ENCODE data around the gene TMPRSS7. TPM values are rescaled to one million over a fixed set of nuclear protein-coding genes. Genes with fewer than 3 reads are reported as not detected.

Gene TMPRSS7, protein sequence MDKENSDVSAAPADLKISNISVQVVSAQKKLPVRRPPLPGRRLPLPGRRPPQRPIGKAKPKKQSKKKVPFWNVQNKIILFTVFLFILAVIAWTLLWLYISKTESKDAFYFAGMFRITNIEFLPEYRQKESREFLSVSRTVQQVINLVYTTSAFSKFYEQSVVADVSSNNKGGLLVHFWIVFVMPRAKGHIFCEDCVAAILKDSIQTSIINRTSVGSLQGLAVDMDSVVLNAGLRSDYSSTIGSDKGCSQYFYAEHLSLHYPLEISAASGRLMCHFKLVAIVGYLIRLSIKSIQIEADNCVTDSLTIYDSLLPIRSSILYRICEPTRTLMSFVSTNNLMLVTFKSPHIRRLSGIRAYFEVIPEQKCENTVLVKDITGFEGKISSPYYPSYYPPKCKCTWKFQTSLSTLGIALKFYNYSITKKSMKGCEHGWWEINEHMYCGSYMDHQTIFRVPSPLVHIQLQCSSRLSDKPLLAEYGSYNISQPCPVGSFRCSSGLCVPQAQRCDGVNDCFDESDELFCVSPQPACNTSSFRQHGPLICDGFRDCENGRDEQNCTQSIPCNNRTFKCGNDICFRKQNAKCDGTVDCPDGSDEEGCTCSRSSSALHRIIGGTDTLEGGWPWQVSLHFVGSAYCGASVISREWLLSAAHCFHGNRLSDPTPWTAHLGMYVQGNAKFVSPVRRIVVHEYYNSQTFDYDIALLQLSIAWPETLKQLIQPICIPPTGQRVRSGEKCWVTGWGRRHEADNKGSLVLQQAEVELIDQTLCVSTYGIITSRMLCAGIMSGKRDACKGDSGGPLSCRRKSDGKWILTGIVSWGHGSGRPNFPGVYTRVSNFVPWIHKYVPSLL
- polyA plus RNA-seq (2013, experiment 1 of 2; ENCODE audit: insufficient read length): not detected
- not detected for polyA plus RNA-seq (2013, experiment 2 of 2; ENCODE audit: insufficient read length)

DNA sequence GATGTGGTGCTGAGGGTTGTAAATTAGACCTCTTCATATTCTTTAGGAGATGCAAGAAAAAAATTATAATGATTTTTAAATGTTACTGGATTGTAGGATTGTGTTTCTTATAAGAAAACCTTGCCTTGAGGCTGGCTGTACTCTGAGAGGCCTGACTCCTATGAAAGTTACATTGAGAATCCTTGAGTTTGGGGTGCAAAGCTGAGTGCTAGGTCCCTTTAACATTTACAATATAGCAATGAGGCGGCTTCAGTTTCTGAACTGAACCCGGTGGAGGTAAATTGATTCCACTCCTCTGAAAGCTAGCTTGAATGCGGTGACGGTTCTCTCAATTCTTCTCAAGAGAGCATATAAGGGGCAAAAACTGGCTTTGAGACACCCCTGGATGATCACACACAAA, at the start of gene TMPRSS7:
Gene TMPRSS7 (plus strand): TSS at position 301 of the 400 bp plus-strand sequence. CDS start 110 bp downstream, outside the sequence.
- DNase-seq: no peak

DNA sequence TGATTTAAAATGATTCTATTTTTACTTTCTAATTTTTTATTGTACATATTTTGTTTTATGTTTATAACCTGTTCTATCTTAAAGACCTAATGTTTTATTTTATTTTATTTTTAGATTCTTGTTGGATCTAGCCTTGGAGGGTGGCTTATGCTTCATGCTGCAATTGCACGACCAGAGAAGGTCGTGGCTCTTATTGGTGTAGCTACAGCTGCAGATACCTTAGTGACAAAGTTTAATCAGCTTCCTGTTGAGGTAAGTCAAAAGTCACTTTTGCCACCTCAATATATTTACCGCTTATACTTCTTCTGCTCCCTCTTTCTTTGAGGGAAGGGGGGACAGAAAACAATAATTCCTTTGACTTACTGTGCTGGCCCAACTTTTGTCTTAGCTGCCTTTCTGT, 47.7 kb upstream of the TMPRSS7 start:
- DNase-seq: no peak

DNA sequence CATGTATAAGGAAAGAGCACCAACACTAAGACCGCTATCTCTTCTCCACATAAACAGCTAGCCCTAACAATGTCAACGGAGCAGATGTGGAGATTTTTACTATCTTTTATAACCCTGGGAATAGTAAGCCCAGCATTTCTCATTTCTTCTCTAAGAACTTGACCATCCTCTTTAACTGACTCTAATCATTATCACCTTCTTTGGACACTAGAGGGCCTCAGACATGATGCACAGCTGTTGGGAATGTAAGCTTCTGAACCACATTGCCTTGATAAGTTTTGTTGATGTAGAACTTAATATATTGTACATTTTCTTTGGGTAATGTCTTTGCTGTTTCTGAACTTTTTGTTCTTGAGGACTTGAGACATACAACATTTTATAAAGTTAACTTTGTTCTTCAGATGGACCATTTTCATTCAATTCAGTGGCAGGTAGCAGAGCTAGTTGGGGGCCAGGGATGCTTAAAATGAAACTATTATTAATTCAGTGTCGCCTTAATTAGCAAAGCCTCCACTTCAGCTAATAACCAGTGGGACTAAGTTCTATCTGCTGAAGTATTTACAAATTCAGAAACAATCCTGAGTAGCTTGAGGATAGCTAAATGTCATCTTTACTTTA, 45.4 kb upstream of the TMPRSS7 start:
- DNase-seq: peak; percentile 67

DNA sequence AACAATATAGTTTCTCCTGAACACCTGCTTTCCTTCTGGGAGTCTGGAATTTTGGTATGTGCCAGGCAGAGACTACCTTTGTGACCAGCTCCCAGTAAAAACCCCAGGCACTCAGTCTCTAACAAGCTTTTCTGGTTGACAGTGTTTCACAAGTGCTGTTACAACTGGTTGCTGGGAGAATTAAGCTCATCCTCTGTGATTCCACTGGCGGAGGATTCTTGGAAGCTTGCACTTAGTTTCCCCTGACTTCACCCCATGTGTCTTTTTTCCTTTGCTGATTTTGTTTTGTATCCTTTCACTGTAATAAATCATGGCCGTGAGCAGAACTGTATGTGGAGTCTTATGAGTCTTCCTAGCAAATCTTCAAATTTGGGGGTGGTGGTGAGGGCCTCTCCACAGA, 41.5 kb upstream of the TMPRSS7 start:
- no peak for DNase-seq

DNA sequence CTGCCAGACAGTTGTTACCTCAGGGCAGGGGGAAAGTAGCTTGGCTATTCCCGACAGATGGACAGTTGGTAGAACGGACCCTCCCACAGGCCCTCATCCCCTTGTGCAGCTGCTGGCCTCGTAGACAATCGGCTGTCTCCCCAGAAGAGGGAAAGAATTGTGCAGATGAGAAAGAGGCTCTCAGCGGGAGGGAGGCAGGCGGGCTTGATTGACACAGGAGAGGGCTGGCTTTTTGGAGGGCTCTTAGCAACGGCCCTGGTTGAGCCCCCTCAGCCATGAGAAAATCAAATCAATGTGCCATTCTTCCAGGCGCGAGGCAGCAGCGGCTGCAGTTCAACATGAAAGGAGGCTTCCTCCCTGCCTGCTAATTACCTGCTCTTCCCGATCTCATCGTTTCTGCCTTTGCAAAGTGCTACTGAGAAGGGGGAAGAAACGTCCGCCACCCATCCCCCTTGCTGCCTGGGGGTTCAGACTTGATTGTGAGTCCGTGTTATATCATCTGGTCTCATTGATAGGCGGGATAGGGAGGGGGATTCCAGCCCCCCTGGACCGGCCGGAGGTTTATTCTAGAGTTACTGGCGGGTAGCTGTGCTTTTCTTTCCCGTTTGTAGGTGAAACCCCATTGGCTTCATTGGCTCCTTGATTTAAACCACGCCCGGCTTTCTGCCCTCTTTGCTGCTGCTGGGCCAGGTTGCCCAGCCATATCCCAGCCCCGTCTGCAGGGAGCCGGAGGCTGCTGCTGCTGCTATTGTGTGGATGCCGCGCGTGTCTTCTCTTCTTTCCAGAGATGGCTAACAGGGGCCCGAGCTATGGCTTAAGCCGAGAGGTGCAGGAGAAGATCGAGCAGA, 35.7 kb upstream of the TMPRSS7 start, which contains the start of gene TAGLN3:
Gene TAGLN3 (plus strand): TSS at position 287 of the 848 bp plus-strand sequence. CDS start 501 bp downstream, at position 788.
- DNase-seq: peak; percentile 15

DNA sequence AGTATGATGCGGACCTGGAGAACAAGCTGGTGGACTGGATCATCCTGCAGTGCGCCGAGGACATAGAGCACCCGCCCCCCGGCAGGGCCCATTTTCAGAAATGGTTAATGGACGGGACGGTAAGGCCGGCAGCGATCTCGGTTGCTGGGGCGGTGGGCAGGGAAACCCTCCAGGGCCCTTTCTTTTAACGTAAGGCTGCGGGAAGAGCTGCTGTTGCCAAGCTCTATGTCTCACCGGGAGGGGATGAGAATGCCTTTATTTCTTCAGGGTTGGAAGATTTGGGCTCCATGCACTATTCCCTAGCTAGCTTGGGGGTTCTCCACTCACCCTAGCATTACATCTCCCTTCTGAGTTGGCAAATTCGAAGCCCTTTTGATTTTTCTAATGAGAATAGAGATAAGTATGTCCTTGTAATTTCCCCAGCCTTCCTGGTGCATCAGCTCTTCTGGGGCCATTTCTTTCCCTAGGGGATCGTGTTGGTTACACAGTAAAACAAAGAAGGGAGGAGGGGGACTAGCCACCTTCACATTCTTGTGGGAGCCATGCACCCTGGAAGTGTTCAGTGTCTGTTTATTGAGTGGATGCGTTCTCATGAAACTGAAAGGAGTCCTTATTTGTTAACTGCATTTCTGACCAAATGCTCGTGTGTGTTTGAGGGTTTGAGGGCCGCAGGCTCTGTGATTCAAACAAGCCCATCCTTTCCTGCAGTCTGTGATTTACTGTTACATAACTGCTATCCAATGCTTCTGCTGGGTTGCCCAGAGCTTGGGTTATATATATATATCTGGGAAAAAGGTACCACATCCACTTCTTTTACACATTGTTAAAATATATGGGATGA, 34.8 kb upstream of the TMPRSS7 start:
- DNase-seq: no peak

DNA sequence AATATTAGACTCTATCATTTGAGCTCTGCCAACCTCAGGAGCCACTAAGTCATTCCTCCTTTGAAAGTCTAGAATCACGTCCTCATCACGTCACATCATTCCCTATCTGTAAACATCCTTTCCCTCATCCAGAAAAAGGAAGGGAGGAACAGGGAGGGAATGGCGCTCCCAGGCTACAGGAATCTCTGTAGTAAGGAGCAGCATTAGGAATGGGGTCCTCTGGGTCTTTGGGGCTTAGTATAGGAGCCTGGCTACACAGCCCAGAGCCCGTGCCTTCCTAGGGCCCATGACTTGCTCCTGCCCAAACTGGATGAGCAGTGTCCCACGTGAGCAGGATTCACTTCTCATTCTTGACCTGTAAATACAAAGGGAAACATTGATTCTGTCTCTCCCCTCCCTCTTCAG, 34.2 kb upstream of the TMPRSS7 start:
- DNase-seq: no peak

DNA sequence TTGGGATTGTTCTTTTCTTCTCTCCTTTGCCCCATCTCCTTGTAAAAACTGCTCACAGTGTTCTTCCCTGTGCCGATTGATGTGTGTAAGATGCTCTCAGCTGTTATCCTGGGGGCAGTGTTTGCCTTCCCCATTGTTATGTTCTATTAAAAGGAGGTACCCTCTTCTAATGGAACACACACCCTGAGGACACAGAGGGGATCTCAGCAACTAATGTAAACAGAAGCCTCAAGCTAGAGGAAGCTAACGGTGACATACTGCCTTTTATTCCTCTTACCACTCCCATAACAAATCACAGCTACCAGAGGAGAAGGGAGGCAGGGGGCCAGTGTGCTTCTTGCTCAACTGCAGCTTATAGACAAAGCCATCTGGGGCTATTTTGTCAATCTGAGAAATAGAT, 33.6 kb upstream of the TMPRSS7 start:
- DNase-seq: no peak

DNA sequence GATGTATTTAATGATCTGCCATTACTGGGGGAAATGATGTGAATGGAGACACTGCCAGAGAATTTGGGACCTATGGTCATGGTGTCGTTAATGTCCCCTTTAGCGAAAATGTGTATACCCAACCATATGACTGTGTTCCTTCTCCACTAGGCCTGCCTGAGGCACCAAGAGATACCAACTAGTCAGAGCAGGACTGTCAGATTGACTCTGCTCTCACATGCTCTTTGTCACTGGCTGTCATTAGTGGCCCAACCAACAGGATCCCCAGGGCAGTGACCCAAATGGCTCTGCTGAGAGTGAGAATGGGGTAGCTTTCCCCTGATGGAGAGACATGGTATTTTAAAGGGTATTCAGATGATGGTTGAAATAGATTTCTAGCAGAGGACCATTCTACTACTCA, 33.0 kb upstream of the TMPRSS7 start:
- DNase-seq: no peak

DNA sequence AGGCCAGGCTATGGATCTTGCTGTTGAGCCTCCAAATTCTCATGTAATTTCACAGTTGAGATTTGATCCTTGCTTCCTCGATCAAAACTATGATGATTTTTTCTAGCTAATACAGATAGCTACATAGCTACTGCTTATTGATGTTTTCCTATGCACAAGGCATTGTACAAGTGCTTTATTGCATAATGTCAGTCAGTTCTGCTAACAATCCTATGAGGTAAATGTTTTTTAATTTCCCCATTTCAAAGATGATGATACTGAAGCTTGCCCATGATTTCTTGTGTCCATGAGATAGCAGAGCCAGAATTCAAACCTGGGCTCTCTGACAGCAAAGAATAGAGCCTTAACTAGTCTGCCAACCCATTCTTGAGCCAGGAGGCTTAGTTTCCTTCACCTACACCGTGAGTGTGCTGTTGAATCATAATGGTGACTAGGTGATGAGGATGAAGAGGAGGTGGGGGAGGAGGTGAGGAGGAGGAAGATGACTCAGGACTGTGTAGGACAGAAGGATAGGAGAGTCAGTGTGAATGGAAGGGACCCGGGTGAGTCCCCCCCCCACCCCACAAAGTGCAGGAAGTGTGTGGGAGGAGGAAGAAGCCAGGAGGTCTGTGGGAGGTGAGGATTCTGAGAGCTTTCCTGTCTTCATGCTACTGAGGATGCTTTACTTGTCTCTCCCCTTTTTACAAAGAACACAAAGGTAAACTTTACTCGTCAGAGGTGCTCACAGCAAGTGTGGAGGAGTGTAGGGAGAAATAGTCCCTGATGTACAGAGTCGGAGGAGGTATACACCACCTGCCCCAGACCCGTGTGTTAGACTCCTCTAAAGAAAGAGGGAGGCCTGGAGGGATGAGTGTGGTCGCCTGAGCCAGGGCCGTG, 32.2 kb upstream of the TMPRSS7 start:
- no peak for DNase-seq

DNA sequence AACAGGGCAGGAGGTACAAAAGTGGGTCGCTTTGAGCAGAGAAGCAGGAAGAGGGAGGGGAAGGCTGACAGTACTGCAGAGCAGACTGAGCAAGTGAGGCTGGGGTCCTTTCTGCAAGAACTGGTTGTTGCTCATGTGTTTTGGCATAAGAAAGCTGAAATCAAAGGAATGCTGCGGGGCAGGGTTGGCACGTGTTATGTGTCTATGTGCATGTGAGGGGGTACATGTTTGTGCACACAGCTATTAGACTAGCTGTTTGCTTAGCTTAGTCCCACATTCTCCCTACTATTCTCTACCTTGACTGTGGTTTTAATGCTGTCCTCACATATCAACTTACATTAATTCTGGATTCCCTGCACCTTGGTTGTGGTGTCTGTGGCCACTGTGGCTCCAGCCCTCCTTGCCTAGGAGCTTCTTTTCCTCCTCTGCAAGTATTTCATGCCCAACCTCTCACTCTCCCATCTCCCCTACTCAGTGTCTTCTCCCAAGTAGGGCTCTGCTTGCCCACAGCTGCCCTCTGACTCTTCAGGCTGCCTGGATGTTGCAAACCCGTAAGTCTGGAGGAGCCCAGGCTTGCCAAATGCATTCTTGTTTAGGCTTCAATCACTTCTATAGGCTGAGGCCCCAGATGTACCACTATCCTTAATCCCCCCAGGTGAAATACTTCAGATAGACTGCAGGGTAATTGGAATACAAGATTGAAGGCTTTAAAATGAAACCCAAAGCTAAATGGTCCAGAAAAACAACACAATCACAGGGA, 31.0 kb upstream of the TMPRSS7 start:
- DNase-seq: no peak

DNA sequence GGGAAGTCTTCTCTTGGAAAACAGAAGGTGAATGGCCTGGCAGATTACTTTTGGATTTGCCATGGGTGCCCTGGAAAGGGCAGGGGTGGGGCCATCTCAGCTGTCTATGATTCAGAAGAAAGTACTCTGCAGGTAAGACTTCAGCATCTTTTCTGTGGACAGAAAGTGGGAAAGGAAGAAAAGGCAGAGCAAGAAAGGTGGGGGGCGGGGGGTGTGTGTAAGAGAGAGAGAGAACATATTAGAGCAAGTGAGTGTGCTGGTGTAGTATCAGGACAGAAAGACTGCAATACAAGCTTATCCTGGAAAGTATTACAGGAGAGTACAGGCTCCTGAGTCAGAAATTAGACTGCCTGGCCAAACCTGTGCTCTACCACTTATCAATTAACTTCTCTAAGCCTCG, 30.3 kb upstream of the TMPRSS7 start:
- DNase-seq: no peak

DNA sequence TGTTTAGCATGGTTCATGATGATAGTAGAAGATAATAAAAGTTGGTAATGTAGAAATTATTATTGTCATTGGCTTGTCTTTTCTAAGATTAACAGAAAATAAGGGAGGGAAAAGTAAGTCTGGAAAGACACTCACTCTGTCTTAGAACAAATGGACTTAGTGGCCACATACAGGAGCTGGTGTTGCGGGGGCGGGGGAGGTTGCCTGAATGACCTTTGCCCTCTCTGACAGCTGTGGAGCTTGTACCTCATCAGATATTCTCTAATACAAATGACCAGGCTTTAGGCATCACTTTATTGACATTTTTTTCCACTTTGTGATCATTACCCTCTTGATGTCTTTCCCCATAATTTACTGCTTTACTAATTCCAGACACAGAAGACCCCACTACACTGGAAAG, 29.9 kb upstream of the TMPRSS7 start:
- DNase-seq: no peak

DNA sequence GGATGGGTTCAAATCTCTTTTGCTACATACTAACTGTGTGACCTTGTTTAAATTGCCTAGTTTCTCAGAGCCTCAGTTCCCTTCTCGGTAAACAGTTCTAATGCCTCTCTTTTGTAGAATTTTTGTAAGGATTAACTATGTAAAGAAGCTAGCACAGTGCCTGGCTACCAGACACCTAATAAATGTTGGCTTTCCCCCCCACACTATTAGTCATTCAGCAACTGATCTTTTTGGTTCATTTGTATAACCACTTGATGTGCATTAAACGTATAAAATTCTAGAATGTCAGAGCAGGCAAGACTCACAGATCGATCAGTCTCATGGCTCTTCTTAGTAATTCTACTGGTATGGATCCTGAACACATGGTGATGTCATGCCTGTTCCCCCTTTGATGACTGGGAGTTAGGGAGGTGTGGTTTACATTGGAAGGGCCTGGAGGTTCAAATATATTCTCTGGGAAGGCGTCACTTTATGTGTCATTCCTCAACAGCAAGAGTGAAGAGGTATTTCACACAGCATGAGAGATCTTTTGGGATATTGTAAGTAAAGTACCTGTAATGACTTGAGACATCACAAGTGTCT, 29.4 kb upstream of the TMPRSS7 start:
- DNase-seq: peak; percentile 17

DNA sequence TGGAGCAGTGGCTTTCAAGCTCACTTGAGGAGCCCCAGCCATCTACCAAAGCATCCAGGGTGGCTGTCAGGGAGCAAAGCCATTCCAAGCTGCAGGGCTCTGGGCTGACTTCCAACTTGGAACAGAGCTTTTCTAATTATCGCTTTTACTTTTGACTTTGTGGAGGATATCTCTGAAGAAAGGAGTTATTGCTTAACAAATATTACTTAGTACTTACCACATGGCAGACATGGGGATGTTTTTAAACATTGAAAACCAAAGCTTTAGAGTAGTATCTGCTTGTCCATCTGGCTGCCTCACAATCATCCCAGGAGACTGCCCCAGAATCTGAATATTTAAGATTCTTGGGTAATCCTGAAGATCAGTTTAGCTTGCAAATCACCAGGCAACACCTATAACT, 26.9 kb upstream of the TMPRSS7 start:
- DNase-seq: peak; percentile 77

DNA sequence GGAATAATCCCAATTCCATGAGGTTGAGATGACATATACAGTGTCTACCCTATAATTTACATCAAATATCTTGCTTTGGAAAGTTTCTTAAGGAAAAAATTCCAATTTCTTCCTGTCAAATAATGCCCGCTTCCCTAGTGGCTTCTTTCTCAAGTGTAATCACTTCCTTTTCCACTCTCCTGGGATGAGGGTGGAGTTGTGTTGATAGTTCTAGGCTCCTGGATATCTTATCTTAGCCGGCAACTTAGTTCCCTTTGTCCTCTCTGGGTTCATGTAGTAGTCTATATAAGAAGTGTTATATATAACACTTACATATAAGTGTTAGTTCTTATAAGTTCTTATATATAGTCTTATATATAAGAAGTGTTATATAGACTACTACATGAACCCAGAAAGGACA, 24.9 kb upstream of the TMPRSS7 start:
- no peak for DNase-seq

DNA sequence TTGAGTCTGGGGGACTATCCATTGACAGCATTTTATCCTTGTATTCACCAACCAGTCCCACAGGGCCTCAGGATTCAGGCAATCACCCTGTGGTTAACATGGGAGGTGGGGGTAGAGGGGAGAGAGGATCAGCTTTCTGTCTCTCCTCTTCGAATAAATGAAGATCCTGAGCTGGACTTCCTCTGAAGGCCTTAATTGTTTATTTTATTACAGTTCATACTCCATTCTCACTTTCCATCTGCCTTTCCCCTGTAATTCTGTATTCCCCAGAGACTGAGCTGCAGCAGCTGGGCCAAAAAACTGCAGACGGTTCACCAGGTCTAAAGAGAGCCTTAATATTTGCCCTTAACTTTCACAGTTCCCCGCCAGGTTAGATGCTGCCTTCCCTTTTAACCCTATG, 23.9 kb upstream of the TMPRSS7 start:
- DNase-seq: peak; percentile 16

DNA sequence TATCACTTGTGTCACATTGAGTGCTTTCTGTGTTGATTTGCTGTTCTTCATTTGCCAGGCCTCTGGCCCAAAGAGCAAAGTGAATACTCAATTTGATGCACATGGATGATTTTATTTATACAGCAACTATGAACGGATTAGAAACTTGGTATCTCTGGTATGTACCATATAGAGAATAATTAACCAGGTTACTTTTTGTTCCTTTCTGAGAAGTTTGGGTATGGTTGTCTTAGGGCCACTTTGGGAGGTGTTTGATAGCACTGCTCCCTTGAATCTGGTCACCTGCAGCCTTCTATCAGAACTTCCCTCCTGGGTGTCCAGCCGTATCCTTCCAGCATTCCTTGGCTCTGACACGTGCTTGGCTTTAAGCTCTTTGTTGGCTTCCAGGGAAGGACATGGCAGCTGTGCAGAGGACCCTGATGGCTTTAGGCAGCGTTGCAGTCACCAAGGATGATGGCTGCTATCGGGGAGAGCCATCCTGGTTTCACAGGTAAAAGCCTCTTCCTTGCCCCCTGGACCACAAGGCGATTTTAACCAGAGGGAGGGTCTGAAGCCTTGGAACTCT, 23.1 kb upstream of the TMPRSS7 start:
- no peak for DNase-seq

Measured in fibroblast of skin of scalp (primary cell).